Nephron (organoid): ENCODE results near the gene DUOXA1.

Source experiments
- H3K27ac Mint-ChIP-seq, 3 experiments: 2 replicates each; pipeline ENCODE4 v1.8.0; 2020; ENCODE audit warnings: mixed read lengths in 3 of 3, mild to moderate bottlenecking in 2 of 3, moderate library complexity in 1 of 3
- H3K27me3 Mint-ChIP-seq: 2 replicates; pipeline ENCODE4 v1.8.0; 2021; ENCODE audit warnings: low read depth, mild to moderate bottlenecking, moderate library complexity, mixed read lengths
- H3K36me3 Mint-ChIP-seq: 2 replicates; pipeline ENCODE4 v1.8.0; 2020; ENCODE audit warnings: low read depth, mixed read lengths
- H3K4me1 Mint-ChIP-seq: 2 replicates; pipeline ENCODE4 v1.8.0; 2020; ENCODE audit warnings: mixed read lengths
- H3K4me3 Mint-ChIP-seq, 3 experiments: 2 replicates each; pipeline ENCODE4 v1.8.0; 2020; ENCODE audit warnings: mild to moderate bottlenecking in 3 of 3, mixed read lengths in 3 of 3, moderate library complexity in 2 of 3
- H3K9me3 Mint-ChIP-seq: 2 replicates; pipeline ENCODE4 v1.8.0; 2020; ENCODE audit warnings: mixed read lengths
- TF ChIP-seq, protein P1 (sequence below), 3 experiments: fragments of 200-600 bp; sonication (generic); IDR thresholded peaks; one replicate each; pipeline ENCODE4 v1.5.0; 2021; ENCODE audit warnings: antibody characterized with exemption in 3 of 3; ENCODE audit not compliant: unreplicated experiment in 3 of 3

The DUOXA1 gene

DNA sequence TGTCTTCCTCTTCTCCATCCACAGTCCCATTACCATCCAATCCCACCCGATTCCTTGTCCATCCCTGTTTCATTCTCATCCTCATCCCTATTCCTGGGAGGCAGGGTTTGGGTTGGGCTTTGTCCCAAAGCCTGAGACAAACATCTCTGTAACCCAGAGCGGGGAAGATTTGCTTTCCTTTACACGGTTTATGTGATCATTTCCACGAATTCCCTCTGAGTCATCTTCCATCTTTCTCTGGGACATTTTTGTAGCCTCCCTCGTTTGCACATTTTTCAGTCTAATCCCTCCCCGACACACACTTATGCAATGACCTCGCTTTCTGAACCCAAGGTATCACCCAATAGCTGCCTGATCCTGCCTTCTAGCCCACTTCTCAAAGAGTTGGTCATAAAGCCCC, 38.5 kb downstream of the DUOXA1 start:
- Mint-ChIP-seq H3K27ac (no peak overlapping the region), H3K27me3 (peaks cover 26% of the 10 kb centered on the region)
- TF ChIP-seq, protein P1, sequence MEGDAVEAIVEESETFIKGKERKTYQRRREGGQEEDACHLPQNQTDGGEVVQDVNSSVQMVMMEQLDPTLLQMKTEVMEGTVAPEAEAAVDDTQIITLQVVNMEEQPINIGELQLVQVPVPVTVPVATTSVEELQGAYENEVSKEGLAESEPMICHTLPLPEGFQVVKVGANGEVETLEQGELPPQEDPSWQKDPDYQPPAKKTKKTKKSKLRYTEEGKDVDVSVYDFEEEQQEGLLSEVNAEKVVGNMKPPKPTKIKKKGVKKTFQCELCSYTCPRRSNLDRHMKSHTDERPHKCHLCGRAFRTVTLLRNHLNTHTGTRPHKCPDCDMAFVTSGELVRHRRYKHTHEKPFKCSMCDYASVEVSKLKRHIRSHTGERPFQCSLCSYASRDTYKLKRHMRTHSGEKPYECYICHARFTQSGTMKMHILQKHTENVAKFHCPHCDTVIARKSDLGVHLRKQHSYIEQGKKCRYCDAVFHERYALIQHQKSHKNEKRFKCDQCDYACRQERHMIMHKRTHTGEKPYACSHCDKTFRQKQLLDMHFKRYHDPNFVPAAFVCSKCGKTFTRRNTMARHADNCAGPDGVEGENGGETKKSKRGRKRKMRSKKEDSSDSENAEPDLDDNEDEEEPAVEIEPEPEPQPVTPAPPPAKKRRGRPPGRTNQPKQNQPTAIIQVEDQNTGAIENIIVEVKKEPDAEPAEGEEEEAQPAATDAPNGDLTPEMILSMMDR (IDR thresholded peaks at IDR 0.05; ENCODE audit: unreplicated experiment in 3 of 3), result no peak

DNA sequence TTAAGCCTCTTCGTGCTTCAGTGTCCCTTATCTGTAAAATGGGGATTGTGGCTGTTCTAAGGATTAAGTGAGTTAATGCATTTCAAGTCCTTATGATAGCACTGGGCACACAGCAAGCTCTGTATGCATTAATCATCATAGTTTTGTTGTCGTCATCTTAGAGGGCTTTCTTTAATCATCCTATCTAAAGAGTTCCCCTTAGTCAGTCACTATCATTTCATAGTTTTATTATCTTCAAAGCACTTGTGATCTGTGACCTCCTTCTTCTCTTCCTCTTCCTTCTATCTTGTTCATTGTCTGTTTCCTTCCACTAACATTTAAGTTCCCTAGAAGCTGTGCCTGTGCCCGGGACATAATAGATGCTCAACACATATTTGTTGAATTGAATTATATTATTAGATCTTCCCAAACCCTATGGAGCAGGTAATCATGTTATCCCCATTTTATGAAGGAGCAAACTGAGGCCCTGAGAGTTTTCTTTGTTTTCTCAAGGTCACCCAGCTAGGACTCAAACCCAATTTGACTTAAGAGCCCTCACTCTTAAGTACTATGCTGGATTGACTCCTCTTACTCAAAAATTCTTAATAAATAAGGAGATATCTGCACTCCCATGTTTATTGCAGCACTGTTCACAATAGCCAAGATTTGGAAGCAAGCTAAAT, 39.8 kb downstream of the DUOXA1 start:
- H3K27me3 Mint-ChIP-seq, result peaks cover 26% of the 10 kb centered on the region
- no peaks in the 10 kb centered on the region for H3K36me3 Mint-ChIP-seq
- H3K9me3 Mint-ChIP-seq, result no peaks in the 10 kb centered on the region
- H3K4me1 Mint-ChIP-seq, result no peaks in the 10 kb centered on the region
- TF ChIP-seq, protein P1 (IDR thresholded peaks at IDR 0.05; ENCODE audit: unreplicated experiment in 3 of 3), result no peak
- H3K27ac Mint-ChIP-seq, result no peak overlapping the region
- H3K4me3 Mint-ChIP-seq, result no peak overlapping the region

More for the DNA sequence above, 38.5 kb downstream of the DUOXA1 start:
- Mint-ChIP-seq H3K4me3 (no peak overlapping the region), H3K36me3 (no peaks in the 10 kb centered on the region), H3K4me1 (no peaks in the 10 kb centered on the region), H3K9me3 (no peaks in the 10 kb centered on the region)

DNA sequence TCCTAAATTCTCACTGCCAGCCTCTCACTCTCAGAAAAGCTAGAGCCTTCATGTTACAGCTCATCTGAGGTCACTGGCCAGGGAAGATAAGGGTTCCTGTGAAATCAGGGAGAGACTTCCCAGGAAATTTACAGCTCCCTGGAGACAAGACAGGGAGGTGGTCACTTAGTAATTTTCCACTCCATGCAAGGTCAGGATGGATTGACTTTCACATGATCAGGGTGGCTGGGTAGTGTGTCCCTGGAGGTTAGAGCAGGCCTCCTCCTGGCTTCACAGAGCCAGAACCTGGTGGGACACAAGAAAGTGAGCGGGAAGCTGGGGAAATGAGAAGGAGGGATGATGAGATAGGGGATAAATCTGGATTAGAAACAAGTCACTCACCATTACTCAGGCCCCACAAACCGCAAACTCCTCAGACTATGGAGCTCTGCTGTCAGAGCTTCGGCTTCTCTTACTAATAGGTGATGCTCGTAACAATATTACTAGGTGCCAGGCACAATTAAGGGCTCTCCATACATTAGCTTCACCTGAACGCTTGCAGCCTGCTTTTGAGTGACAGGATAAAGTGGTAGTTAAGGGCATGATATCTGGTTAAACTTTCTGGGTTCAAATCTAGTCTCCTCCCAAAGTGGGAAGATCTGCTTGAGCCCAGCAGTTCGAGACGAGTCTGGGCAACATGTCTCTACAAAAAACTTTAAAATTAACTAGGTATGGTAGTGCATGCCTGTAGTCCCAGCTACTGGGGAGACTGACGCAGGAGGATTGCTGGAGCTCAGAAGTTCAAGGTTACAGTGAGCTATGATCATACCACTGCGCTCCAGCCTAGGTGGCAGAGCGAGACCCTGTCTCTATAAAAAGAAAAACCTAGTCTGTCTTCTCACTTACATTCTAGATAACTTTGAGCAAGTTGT, 40.6 kb downstream of the DUOXA1 start:
- no peak overlapping the region for H3K27ac Mint-ChIP-seq
- TF ChIP-seq, protein P1 (IDR thresholded peaks at IDR 0.05; ENCODE audit: unreplicated experiment in 3 of 3), result no peak
- H3K27me3 Mint-ChIP-seq, result peaks cover 33% of the 10 kb centered on the region
- no peaks in the 10 kb centered on the region for H3K36me3 Mint-ChIP-seq
- no peak overlapping the region for H3K4me3 Mint-ChIP-seq
- H3K4me1 Mint-ChIP-seq, result no peaks in the 10 kb centered on the region
- H3K9me3 Mint-ChIP-seq, result no peaks in the 10 kb centered on the region

GRCh38 chr15:45087513-45087912, 42.2 kb downstream of the DUOXA1 start:
- Mint-ChIP-seq H3K27me3 (peaks cover 29% of the 10 kb centered on the region), H3K9me3 (no peaks in the 10 kb centered on the region)
- TF ChIP-seq, protein P1 (IDR thresholded peaks at IDR 0.05; ENCODE audit: unreplicated experiment in 3 of 3), result no peak

GRCh38 chr15:45084163-45084562, 45.5 kb downstream of the DUOXA1 start:
- H3K27ac Mint-ChIP-seq, result no peak overlapping the region
- peaks cover 4% of the 10 kb centered on the region for H3K4me1 Mint-ChIP-seq
- no peak overlapping the region for H3K4me3 Mint-ChIP-seq
- peaks cover 21% of the 10 kb centered on the region for H3K27me3 Mint-ChIP-seq
- H3K36me3 Mint-ChIP-seq, result no peaks in the 10 kb centered on the region
- TF ChIP-seq, protein P1 (IDR thresholded peaks at IDR 0.05; ENCODE audit: unreplicated experiment in 3 of 3), result no peak
- no peaks in the 10 kb centered on the region for H3K9me3 Mint-ChIP-seq

More at GRCh38 chr15:45087513-45087912, 42.2 kb downstream of the DUOXA1 start:
- H3K4me1 Mint-ChIP-seq, result no peaks in the 10 kb centered on the region
- H3K4me3 Mint-ChIP-seq, result no peak overlapping the region
- no peaks in the 10 kb centered on the region for H3K36me3 Mint-ChIP-seq
- H3K27ac Mint-ChIP-seq, result no peak overlapping the region
